ENCODE data around the gene OGT. TPM values are rescaled to one million over a fixed set of nuclear protein-coding genes. Genes with fewer than 3 reads are reported as not detected.
"Not testable (repeated sequence)": the region's sequence is repeated elsewhere in the genome, so short reads cannot be mapped to it uniquely, and the experiment has no call there.

OGT gene
- polyA plus RNA-seq, 5 donors = 174 to 344 (median 305) TPM

DNA sequence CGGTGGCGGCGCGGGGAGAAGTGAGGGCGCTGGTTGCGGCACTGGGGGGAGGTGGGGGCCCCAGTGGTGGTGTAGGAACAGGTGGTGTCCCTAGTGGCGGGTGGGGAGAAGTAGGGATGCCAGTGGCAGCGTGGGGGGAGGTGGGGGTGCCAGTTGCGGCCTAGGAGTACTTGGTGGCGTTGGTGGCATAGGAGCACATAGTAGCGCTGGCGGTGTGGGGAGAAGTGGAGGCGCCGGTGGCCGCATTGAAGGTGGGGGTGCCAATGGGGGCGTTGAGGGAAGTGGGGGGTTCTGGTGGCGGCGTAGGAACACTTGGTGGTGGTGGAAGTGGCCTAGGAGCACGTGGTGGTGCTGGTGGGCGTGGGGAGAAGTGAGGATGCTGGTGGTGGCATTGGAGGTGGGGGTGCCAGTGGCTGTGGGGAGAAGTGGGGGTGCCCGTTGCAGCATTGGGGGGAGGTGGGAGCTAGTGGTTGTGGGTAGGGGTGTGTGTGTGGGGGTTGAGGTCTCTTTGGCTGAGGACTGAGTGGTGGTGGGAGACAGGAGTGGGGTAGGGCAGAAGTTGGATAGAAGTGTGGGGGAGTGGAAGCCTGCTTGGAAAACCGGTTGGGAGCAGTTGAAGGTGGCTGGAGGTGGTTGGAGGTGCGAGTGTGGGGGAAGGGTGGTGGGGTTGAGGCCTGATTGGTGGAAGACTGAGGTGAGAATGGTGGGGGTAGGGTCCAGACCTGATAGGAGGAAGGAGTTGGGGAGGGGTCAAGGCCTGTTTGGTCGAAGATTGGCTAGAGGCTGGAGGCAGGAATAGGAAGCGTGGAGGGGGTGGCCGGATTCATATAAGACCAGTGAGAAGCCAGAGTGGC is 46.5 kb downstream of the OGT start:
- no peak for DNase-seq

- DNase-seq = no peak
These were observed 47.1 kb downstream of the OGT start for GRCh38 chrX:71579990-71580380.

DNA sequence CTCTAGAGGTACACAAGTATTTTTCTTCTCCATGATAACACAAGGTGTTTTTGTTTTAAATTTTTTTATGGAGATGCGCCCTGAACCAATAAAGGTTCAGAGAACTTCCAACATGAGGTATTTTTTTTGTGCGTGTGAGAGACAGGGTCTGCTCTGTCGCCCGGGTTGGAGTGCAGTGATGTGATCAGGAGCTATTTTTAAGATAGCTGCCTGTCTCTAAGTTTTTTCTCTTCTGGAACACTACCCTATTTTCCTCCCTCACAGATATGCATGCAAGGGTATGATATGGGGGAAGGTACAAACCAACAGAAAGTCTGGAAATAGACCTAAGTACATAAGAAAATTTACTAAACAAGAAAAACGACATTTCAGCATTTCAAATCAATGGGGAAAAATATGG is 48.3 kb downstream of the OGT start:
- no peak for DNase-seq

DNA sequence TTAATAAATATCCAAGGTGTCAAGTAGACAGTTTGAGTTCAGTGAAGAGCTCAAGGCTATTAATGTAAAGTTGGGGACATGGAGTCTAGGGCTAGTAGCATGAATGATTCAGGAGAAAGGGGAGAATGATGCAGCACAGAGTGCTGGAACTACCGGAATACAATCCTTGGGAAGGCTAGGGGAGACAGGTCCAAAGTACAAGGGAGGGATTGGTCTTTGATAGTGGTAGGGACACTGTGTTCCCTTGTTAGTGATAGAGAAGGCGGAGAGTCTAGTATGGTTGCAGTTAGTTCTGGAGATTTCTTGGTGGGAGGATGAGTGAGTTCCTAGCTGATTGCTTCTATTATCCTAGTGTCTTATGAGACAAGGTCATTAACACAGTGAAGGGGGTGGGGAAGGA is 54.0 kb downstream of the OGT start:
- DNase-seq = no peak

DNA sequence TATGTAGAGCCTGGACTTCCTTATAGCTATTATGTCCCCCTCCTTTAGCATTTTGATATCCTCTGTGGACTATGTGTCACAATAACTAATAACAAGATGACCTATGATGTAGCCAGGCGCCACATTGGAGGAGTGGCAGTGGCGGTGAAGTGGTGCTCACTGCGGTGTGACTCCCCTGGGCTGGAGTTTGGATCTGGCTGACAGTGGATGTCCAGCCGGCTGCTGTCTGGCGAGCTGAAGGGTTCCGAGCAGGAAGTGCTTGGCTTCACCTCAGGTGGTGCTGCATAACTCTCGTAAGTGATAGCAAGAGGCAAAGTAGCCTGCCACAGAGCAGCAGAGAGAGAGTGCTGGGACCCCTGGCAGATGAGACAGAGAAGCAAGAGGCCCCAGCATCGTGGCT is 60.3 kb downstream of the OGT start:
- not testable (repeated sequence) for DNase-seq

DNA sequence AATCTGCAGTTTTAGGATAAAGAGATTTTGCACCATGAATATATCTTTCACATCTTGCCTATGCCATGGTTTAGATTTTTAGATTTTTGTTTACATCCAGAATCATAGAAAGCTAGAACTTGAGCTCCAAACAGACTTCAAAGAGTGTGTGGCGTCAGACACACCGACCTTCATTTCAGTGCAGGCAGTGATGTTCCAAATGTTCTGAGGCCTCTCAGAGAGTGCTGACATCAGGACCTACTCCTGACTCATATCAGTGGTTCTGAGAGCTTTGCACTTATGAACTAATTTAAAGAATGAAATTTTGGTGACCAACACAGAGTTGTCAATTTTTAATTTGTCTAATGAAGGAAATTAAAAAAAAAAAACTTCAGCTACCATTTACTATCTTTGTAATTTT is 67.1 kb downstream of the OGT start:
- no peak for DNase-seq

GRCh38 chrX:71603618-71604017 is 70.7 kb downstream of the OGT start:
- no peak for DNase-seq

DNA sequence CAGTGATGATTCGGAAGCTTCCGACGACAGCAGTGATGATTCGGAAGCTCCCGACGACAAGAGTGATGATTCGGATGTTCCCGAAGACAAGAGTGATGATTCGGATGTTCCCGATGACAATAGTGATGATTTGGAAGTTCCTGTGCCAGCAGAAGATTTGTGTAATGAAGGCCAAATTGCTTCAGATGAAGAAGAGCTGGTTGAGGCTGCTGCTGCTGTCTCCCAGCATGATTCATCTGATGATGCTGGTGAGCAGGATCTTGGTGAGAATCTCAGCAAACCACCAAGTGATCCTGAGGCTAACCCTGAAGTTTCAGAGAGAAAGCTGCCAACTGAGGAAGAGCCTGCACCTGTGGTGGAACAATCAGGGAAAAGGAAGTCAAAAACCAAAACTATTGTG is 71.2 kb downstream of the OGT start:
- no peak for DNase-seq

DNA sequence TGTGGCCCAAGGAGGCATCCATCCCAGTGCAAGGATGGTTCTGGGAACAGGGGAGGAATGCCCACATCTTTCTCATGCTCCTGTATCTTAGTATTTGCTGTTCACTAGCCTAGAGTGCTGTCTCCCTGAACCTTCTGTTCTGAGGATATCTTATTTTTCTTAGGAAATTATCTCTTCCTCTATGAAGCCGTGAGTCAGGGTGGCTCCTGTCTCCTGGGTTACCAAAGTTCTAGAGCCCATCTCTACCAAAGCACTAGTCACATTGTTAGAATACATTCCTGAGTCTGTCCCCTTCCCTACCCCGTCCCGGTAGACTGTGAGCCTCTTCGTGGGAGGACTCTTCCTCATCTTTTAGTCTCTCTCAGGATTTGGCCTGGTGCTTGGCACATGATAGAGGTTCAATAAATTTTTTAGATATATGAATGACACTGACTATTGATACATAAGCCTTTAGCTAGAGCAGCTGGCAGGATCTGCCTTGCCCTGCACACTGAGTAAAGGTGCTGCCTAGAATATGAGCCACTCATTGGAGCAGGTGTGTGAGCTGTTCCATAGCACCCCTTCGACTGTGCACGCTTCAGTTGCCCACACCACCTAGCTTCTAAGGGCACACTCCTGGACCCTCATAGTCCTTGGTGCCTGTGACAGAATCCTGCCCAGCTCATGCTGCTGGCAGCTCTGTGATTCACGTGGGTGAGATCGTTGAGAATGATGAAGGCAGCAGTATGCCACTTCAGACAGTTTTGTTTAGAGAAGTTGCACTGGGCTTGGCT is 72.1 kb downstream of the OGT start:
- no peak for DNase-seq

GRCh38 chrX:71606536-71607216 is 73.8 kb downstream of the OGT start:
- DNase-seq = no peak

DNA sequence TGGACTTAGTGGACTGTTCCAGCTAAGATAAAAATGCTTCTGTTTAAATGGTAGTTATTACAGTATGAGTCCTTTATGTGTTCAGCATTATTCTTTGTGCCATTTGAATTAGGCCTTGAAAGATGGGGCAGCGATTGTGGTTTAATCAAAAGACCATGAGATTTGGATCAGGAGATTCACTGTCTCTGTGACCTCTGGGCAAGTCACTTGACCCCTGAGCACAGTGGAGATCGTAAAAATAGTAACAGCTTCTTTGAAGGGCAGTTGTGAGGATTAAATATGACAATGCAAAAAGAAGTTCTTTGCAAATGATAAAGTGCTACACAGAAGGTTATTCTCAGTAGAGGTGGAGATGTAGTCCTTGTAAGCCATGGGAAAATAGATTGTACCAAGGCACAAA is 74.6 kb downstream of the OGT start:
- DNase-seq = no peak

DNA sequence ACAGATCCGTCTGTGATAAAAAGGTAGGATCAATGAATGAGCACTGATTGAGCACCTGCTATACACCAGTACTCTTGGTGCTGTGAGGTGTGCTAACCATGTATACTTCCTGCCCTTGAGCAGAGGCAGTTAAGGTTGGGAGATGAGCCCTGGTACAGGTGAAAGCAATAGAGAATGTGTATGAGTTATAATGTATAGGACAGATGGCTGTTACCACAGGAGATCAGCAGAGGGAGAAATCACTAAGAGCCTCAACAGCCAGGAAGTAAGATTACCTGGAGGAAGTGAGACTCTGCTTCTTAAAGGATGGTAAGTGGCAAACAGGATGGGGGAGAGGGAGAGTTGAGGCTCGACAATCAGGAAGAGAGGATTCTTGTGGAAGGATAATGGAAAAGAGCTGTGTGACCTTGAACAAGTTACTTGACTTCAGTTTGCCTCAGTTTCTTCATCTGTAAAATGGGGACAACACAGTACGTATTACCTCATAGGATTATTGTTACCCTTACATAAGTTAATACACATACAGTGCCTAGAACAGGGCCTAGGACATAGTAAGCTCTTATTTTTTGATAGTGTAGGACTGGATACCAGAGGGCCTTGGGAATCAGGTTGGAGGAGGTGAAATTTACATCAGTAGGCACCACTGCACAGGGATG is 76.3 kb downstream of the OGT start:
- no peak for DNase-seq

GRCh38 chrX:71611736-71612135 is 78.8 kb downstream of the OGT start:
- DNase-seq = not testable (repeated sequence)

DNA sequence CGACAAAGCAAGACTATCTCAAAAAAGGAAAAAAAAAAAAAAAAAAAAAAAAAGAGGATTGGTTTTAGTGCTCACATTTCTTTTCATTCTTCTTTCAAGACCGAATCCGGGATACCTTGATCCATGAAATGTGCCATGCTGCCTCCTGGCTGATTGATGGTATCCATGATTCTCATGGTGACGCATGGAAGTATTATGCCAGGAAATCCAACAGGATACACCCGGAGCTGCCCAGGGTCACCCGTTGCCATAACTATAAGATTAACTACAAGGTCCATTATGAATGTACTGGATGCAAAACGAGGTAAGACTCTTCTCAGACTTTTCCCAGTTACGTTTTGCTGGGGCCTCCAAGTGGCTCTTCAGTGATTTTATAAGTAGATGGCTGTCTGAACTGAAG is 79.4 kb downstream of the OGT start:
- DNase-seq = no peak

DNA sequence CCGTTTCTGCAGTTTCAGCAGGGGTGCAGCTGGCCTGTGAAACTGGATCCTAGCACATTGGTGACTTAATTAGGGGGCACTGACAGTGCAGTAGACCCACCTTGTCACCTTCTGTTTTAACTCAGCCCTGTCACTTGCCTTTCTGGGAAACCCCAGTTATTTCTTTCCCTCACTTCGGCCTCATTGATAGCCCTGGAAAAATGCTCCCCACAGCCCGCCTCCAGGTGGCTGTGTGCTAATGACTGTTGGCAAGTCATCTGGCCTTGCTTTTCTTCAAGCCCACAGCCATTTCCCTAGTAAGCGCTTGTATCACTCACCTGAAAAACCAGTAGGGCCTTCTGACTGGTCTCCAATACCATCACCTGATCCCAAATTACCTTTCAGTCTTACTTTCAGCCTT is 82.2 kb downstream of the OGT start:
- no peak for DNase-seq

DNA sequence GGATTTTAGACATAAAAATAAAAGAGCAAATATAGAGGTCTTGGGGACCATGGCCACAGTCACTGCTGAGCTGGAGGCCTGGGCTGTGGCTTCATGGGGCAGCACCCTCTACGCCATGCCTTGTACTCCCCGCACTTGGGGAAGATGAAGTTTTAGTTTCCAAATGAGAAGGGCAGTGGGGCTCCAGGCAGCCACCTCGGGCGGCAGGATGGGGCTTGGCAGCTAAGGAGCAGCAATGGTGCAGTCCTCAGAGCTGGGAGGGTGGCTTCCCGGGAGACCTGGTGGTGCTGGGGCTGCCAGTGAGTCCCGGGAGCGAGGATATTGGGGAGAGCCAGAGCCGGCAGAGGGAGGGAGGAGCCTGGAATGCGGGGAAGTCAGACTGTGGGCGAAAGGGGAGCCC is 83.0 kb downstream of the OGT start:
- DNase-seq = no peak

DNA sequence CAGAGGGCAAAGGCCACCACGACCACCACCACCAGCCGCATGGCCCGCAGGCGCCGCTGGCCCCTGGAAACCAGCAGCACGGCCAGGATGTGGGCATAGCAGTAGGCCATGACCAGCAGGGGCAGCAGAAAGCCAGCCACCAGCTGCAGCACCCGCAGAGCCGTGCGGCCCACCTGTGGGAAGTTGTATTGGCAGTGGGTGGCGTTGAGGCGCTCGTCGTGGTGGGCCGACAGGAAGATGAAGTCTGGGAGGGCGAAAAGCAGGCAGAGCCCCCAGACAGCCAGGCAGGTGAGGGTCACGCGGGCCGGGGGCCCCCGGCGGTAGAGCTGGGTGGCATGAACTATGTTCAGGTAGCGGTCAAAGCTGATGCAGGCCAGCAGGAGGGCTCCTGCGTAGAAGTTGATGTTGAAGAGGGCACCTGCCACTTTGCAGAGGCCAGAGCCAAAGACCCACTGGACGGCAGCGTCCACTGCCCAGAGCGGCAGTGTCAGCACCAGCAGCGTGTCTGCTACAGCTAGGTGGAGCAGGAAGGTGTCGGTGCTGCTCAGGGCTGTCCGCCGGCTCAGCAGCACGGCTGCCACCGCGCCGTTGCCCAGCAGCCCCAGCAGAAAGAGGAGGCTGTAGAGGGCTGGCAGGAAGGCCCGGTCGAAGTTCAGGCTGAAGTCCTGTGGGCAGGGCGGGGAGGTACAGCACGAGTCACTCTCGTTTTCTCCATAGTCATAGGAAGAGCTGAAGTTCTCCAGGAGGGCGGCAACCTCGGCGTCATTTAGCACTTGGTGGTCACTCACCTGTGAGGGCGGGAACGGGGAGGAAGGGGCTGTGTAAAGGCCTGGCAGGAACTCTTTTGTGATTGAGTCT is 84.0 kb downstream of the OGT start:
- no peak for DNase-seq

- no peak for DNase-seq
These were observed 84.8 kb downstream of the OGT start for GRCh38 chrX:71617742-71618141.

GRCh38 chrX:71618303-71618721 is 85.4 kb downstream of the OGT start, which contains the start of gene CXCR3:
Gene CXCR3 (minus strand): TSS chrX:71618511. CDS start chrX:71618449, 62 bp downstream.
- no peak for DNase-seq

GRCh38 chrX:71618787-71619186 is 85.9 kb downstream of the OGT start:
- no peak for DNase-seq

DNA sequence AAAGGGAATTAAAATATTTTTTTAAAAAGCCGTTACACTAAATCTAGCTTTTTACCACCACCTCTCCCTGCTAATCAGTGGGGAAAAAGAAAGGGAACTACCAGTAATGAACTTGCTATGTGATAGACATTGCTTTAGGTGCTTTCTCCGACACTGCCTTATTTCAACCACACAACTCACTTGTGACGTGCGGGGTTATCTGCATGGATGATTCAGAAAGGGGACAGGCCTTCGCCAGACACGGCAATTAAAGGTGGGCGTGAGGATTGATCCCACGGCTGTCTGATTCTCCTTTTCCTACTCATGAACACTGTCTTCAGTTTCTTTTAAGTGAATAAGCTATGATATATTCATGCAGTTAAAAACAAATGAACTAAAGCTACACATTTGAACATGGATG is 86.3 kb downstream of the OGT start:
- DNase-seq = no peak
